IMR-90 (cell line): ENCODE measurements around the gene RPS10. TPM values are rescaled to one million over a fixed set of nuclear protein-coding genes. Genes with fewer than 3 reads are reported as not detected.

Experiments used
- ATAC-seq: fragments of 200-7000 bp; cut with Tn5 transposase; 2 replicates; pipeline ENCODE4 v1.9.1; 2020; ENCODE audit warnings: low read depth, mild to moderate bottlenecking, moderate library complexity
- BruUV-seq: library from RNA; stranded (reverse); fragments of 400-500 nt; replicated peaks from 2 replicates; lab custom pipeline; 2021; lab: Mats Ljungman, UMichigan
- CTCF ChIA-PET: fragments of 300-600 bp; formaldehyde crosslinking; extraction: SDS; loops from one replicate; lab custom pipeline; 2021; ENCODE audit warnings: antibody characterized with exemption; lab: Yijun Ruan, JAX
- POLR2A ChIA-PET: fragments of 300-600 bp; sonication (Branson Sonifier 250); formaldehyde crosslinking; loops from one replicate; lab custom pipeline; 2022; ENCODE audit warnings: antibody characterized with exemption; ENCODE audit not compliant: unreplicated experiment; lab: Charles Lee
- DNase-seq: peaks from one replicate; pipeline ENCODE4 v3.0.0; 2013
- H2AFZ ChIP-seq: replicated peaks from 2 replicates; pipeline ENCODE3; 2013; ENCODE audit warnings: low read length, mild to moderate bottlenecking; ENCODE audit not compliant: poor library complexity
- H2AK5ac ChIP-seq: 2 replicates; pipeline ENCODE4 v1.6.1; 2013; ENCODE audit warnings: low read depth, low read length, inconsistent platforms
- H2AK9ac ChIP-seq: replicated peaks from 2 replicates; pipeline ENCODE3; 2013; ENCODE audit warnings: mild to moderate bottlenecking, low read depth, low read length, moderate library complexity; ENCODE audit not compliant: poor library complexity
- H2BK120ac ChIP-seq: 2 replicates; pipeline ENCODE4 v1.6.1; 2013; ENCODE audit warnings: low read depth, low read length, inconsistent platforms
- H2BK15ac ChIP-seq: 3 replicates; pipeline ENCODE4 v1.6.1; 2013; ENCODE audit warnings: low read depth, low read length, inconsistent platforms
- H2BK20ac ChIP-seq: 2 replicates; pipeline ENCODE4 v1.6.1; 2013; ENCODE audit warnings: low read depth, mild to moderate bottlenecking, inconsistent platforms, low read length, moderate library complexity
- H2BK5ac ChIP-seq: 2 replicates; pipeline ENCODE4 v1.6.1; 2013; ENCODE audit warnings: mild to moderate bottlenecking, low read depth, low read length, inconsistent platforms; ENCODE audit not compliant: poor library complexity, severe bottlenecking
- H3K14ac ChIP-seq: replicated peaks from 2 replicates; pipeline ENCODE4 v1.6.1; 2013; ENCODE audit warnings: low read depth, low read length, inconsistent platforms
- H3K18ac ChIP-seq: 2 replicates; pipeline ENCODE4 v1.6.1; 2013; ENCODE audit warnings: low read depth, low read length, control low read depth
- H3K23ac ChIP-seq: 2 replicates; pipeline ENCODE4 v1.6.1; 2013; ENCODE audit warnings: low read depth, low read length, inconsistent platforms
- H3K27ac ChIP-seq: 2 replicates; pipeline ENCODE4 v1.5.1; 2013; ENCODE audit warnings: mild to moderate bottlenecking, control low read depth, low read length; ENCODE audit not compliant: insufficient read depth
- H3K27me3 ChIP-seq: 2 replicates; pipeline ENCODE4 v1.6.1; 2013; ENCODE audit warnings: low read length; ENCODE audit not compliant: control insufficient read depth, insufficient read depth
- H3K36me3 ChIP-seq: 2 replicates; pipeline ENCODE4 v1.6.1; 2013; ENCODE audit warnings: low read length, mixed read lengths; ENCODE audit not compliant: control insufficient read depth, insufficient read depth
- H3K4ac ChIP-seq: 2 replicates; pipeline ENCODE4 v1.6.1; 2013; ENCODE audit warnings: low read depth, low read length, inconsistent platforms
- H3K4me1 ChIP-seq: 2 replicates; pipeline ENCODE4 v1.6.1; 2013; ENCODE audit warnings: low read length, mixed read lengths; ENCODE audit not compliant: control insufficient read depth, insufficient read depth
- H3K4me2 ChIP-seq: 2 replicates; pipeline ENCODE4 v1.6.1; 2013; ENCODE audit warnings: low read depth, mild to moderate bottlenecking, control low read depth, low read length, moderate library complexity
- H3K4me3 ChIP-seq: 2 replicates; pipeline ENCODE4 v1.5.1; 2013; ENCODE audit warnings: low read depth, mild to moderate bottlenecking, control low read depth, low read length, moderate library complexity; ENCODE audit not compliant: insufficient read depth
- H3K56ac ChIP-seq: 2 replicates; pipeline ENCODE4 v1.6.1; 2013; ENCODE audit warnings: low read length, inconsistent platforms; ENCODE audit not compliant: insufficient read depth; ENCODE audit errors: extremely low read depth
- H3K79me1 ChIP-seq, 2 experiments: 2 replicates each; pipeline ENCODE4 v1.6.1; 2013; ENCODE audit warnings: low read length in 2 of 2, inconsistent platforms in 1 of 2, low read depth in 1 of 2
- H3K9ac ChIP-seq: 2 replicates; pipeline ENCODE4 v1.6.1; 2013; ENCODE audit warnings: low read depth, low read length, control low read depth
- H3K9me1 ChIP-seq: 2 replicates; pipeline ENCODE4 v1.6.1; 2013; ENCODE audit warnings: low read length, inconsistent platforms; ENCODE audit not compliant: insufficient read depth
- H3K9me3 ChIP-seq: 2 replicates; pipeline ENCODE4 v1.6.1; 2013; ENCODE audit warnings: low read length; ENCODE audit not compliant: control insufficient read depth, insufficient read depth
- H4K20me1 ChIP-seq: 2 replicates; pipeline ENCODE4 v1.6.1; 2013; ENCODE audit warnings: low read length, inconsistent platforms; ENCODE audit not compliant: insufficient read depth
- H4K5ac ChIP-seq: 2 replicates; pipeline ENCODE4 v1.6.1; 2013; ENCODE audit warnings: mild to moderate bottlenecking, low read depth, low read length, control low read depth
- H4K8ac ChIP-seq, 2 experiments: 2 replicates each; pipeline ENCODE4 v1.6.1; 2013; ENCODE audit warnings: low read depth in 2 of 2, low read length in 2 of 2, control low read depth in 1 of 2, inconsistent platforms in 1 of 2
- H4K91ac ChIP-seq: 2 replicates; pipeline ENCODE4 v1.6.1; 2013; ENCODE audit warnings: low read depth, low read length, inconsistent platforms; ENCODE audit not compliant: insufficient read depth
- BHLHE40 ChIP-seq: fragments of 150-350 bp; IDR thresholded peaks from 2 replicates; pipeline ENCODE4 v1.6.1; 2016; ENCODE audit warnings: mild to moderate bottlenecking, low read depth, low read length
- CEBPB ChIP-seq: IDR thresholded peaks from 2 replicates; pipeline ENCODE4 v1.6.1; 2012; ENCODE audit warnings: low read depth, low read length, improper control_type of control experiment
- CHD1 ChIP-seq: IDR thresholded peaks from 2 replicates; pipeline ENCODE4 v1.6.1; 2012; ENCODE audit warnings: low read depth, low read length, improper control_type of control experiment
- FOS ChIP-seq: fragments of 150-350 bp; IDR thresholded peaks from 2 replicates; pipeline ENCODE4 v1.6.1; 2016; ENCODE audit warnings: low read depth, low read length
- MAFK ChIP-seq: IDR thresholded peaks from 2 replicates; pipeline ENCODE4 v1.6.1; 2012; ENCODE audit warnings: low read depth, low read length, improper control_type of control experiment
- MAZ ChIP-seq: IDR thresholded peaks from 2 replicates; pipeline ENCODE4 v1.6.1; 2012; ENCODE audit warnings: low read depth, mild to moderate bottlenecking, low read length, improper control_type of control experiment, moderate library complexity, borderline replicate concordance
- MXI1 ChIP-seq: IDR thresholded peaks from 2 replicates; pipeline ENCODE4 v1.6.1; 2012; ENCODE audit warnings: low read depth, mild to moderate bottlenecking, low read length, moderate library complexity, borderline replicate concordance
- NFE2L2 ChIP-seq: fragments of 150-350 bp; IDR thresholded peaks from 2 replicates; pipeline ENCODE4 v1.6.1; 2016; ENCODE audit warnings: low read depth, mild to moderate bottlenecking, low read length
- POLR2A ChIP-seq: IDR thresholded peaks from 2 replicates; pipeline ENCODE4 v1.6.1; 2012; ENCODE audit warnings: mild to moderate bottlenecking, low read depth, low read length
- RAD21 ChIP-seq: IDR thresholded peaks from 2 replicates; pipeline ENCODE4 v1.6.1; 2012; ENCODE audit warnings: low read length, improper control_type of control experiment
- RCOR1 ChIP-seq: IDR thresholded peaks from 2 replicates; pipeline ENCODE4 v1.6.1; 2012; ENCODE audit warnings: mild to moderate bottlenecking, low read length, improper control_type of control experiment; ENCODE audit not compliant: insufficient replicate concordance
- RFX5 ChIP-seq: IDR thresholded peaks from 2 replicates; pipeline ENCODE4 v1.8.0; 2012; ENCODE audit warnings: low read depth, mild to moderate bottlenecking, low read length, moderate library complexity
- SMC3 ChIP-seq: fragments of 150-350 bp; IDR thresholded peaks from 2 replicates; pipeline ENCODE4 v1.6.1; 2016; ENCODE audit warnings: low read depth, mild to moderate bottlenecking, antibody characterized with exemption, low read length, moderate library complexity
- WGBS, 2 experiments: methylation state at CpG; one replicate each; pipeline versions ENCODE4 v1.1.5 to v1.1.7; 2013; ENCODE audit warnings: missing lambda C conversion rate in 2 of 2; ENCODE audit not compliant: insufficient read length in 1 of 2; ENCODE audit errors: extremely low coverage in 2 of 2; 5-methylcytosine and 5-hydroxymethylcytosine counted together
- dilution Hi-C: fragments of 300-500 bp; cut with HindIII; formaldehyde crosslinking; loops from one replicate; pipeline ENCODE4 v1.14.3; 2018; ENCODE audit warnings: low sequenced_read_pairs; ENCODE audit not compliant: unreplicated experiment
- in situ Hi-C: fragments of 300-500 bp; cut with MboI; formaldehyde crosslinking; loops from 3 replicates; pipeline ENCODE4 v1.14.3; 2019; ENCODE audit warnings: low sequenced_read_pairs, inconsistent platforms, mixed read lengths
- intact Hi-C: fragments of 100-400 bp; cut with micrococcal nuclease; formaldehyde crosslinking; loops from 2 replicates; pipeline ENCODE4 v1.10.0; 2022
- polyA plus RNA-seq, 3 experiments: library from polyadenylated mRNA; depleted of rRNA; stranded (reverse); fragments of >200 nt; gene quantifications; 2 replicates each; pipeline ENCODE4 v1.2.3, GENCODE V29; 2012; ENCODE audit warnings: low replicate concordance in 1 of 3
- total RNA-seq: library from RNA; depleted of rRNA; stranded (reverse); fragments of >200 nt; gene quantifications from 2 replicates; pipeline ENCODE4 v1.2.3, GENCODE V29; 2012
- TF ChIP-seq, protein P1 (sequence below): fragments of 150-350 bp; IDR thresholded peaks from 2 replicates; pipeline ENCODE4 v1.6.1; 2017; ENCODE audit warnings: mild to moderate bottlenecking, antibody characterized with exemption, low read length, low read depth
- TF ChIP-seq, protein P2 (sequence below): conservative IDR thresholded peaks from 2 replicates; pipeline ENCODE4 v1.5.1; 2012; ENCODE audit warnings: mild to moderate bottlenecking, low read depth, low read length, improper control_type of control experiment
- TF ChIP-seq, protein P3 (sequence below): fragments of 150-350 bp; IDR thresholded peaks from 2 replicates; pipeline ENCODE4 v1.6.1; 2016; ENCODE audit warnings: low read depth, mild to moderate bottlenecking, low read length, moderate library complexity, borderline replicate concordance

RPS10 gene
- total and polyA plus RNA-seq, 2 of the 4 experiments (the other 2 are of a cell fraction), result 5,462 to 5,584 TPM

DNA sequence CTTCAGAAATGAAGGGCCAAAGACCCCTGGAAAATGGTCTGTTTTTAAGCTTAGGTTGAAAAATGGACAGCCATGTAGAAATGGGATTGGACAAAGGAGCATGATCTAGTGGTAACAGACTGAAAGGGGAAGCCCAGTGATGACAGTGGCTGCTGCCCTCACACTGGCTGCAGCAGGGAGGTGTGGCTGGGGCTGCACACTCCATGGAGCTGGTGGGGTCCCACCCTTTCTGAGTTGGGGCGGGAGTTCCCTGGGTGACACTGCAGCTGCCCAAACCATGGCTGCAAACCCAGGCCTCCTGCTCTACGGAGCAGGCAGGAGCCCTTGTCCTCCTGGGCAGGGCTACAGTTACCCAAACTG, 31.5 kb upstream of the RPS10 start:
- Histone ChIP-seq H4K8ac (no peak overlapping the region), H3K9ac (no peak overlapping the region), H3K79me1 (no peaks in the 10 kb centered on the region), H4K91ac (no peak overlapping the region), H4K20me1 (no peaks in the 10 kb centered on the region), H2AK9ac (no peak overlapping the region), H3K23ac (no peak overlapping the region), H3K4me3 (no peak overlapping the region), H2BK120ac (no peak overlapping the region), H2BK15ac (no peak overlapping the region), H4K5ac (no peak overlapping the region), H3K36me3 (no peaks in the 10 kb centered on the region), H3K4me1 (no peaks in the 10 kb centered on the region; the same call in 1 of the 2 replicates), H3K4me2 (no peak overlapping the region), H2BK5ac (no peak overlapping the region), H3K9me1 (no peaks in the 10 kb centered on the region), H3K56ac (no peak overlapping the region), H3K9me3 (no peaks in the 10 kb centered on the region), H3K4ac (no peak overlapping the region), H3K18ac (no peak overlapping the region), H3K14ac (no peak overlapping the region), H3K27me3 (peaks cover 9% of the 10 kb centered on the region), H2AFZ (no peak overlapping the region), H2BK20ac (no peak overlapping the region), H3K27ac (no peak overlapping the region), H2AK5ac (no peak overlapping the region)
- ATAC-seq, result no peak
- no CpG with 5 or more reads among the region's 2 CpGs for WGBS, 2 experiments
- TF ChIP-seq POLR2A (no peak), MAFK (no peak), MAZ (no peak), RFX5 (no peak), SMC3 (no peak), CEBPB (no peak), RAD21 (no peak), NFE2L2 (no peak), RCOR1 (no peak), FOS (no peak), BHLHE40 (no peak), MXI1 (no peak), CHD1 (no peak)
- TF ChIP-seq, protein P1, sequence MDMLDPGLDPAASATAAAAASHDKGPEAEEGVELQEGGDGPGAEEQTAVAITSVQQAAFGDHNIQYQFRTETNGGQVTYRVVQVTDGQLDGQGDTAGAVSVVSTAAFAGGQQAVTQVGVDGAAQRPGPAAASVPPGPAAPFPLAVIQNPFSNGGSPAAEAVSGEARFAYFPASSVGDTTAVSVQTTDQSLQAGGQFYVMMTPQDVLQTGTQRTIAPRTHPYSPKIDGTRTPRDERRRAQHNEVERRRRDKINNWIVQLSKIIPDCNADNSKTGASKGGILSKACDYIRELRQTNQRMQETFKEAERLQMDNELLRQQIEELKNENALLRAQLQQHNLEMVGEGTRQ, result no peak
- TF ChIP-seq, protein P2, sequence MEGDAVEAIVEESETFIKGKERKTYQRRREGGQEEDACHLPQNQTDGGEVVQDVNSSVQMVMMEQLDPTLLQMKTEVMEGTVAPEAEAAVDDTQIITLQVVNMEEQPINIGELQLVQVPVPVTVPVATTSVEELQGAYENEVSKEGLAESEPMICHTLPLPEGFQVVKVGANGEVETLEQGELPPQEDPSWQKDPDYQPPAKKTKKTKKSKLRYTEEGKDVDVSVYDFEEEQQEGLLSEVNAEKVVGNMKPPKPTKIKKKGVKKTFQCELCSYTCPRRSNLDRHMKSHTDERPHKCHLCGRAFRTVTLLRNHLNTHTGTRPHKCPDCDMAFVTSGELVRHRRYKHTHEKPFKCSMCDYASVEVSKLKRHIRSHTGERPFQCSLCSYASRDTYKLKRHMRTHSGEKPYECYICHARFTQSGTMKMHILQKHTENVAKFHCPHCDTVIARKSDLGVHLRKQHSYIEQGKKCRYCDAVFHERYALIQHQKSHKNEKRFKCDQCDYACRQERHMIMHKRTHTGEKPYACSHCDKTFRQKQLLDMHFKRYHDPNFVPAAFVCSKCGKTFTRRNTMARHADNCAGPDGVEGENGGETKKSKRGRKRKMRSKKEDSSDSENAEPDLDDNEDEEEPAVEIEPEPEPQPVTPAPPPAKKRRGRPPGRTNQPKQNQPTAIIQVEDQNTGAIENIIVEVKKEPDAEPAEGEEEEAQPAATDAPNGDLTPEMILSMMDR, result no peak
- TF ChIP-seq, protein P3, sequence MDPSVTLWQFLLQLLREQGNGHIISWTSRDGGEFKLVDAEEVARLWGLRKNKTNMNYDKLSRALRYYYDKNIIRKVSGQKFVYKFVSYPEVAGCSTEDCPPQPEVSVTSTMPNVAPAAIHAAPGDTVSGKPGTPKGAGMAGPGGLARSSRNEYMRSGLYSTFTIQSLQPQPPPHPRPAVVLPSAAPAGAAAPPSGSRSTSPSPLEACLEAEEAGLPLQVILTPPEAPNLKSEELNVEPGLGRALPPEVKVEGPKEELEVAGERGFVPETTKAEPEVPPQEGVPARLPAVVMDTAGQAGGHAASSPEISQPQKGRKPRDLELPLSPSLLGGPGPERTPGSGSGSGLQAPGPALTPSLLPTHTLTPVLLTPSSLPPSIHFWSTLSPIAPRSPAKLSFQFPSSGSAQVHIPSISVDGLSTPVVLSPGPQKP, result no peak
- intact Hi-C loops, result no loop called here
- BruUV-seq, result no TSS peak
- ChIA-PET POLR2A (no interaction called here), CTCF (no interaction called here)
- in situ Hi-C loops, result no loop called here
- dilution Hi-C loops, result no loop called here
- no peak for DNase-seq
